Hepatocyte (in vitro differentiated cells): Measurements from ENCODE around the gene CARM1.

Source experiments
- EZH2 ChIP-seq: fragments of 200-600 bp; sonication (generic); IDR thresholded peaks from 2 replicates; pipeline ENCODE4 v1.6.1; 2016; ENCODE audit warnings: antibody characterized with exemption, mild to moderate bottlenecking, borderline replicate concordance
- EZH2phosphoT487 ChIP-seq: fragments of 200-600 bp; sonication (generic); IDR thresholded peaks from one replicate; pipeline ENCODE4 v1.6.1; 2018; ENCODE audit warnings: antibody characterized with exemption, mild to moderate bottlenecking, low read depth, moderate library complexity; ENCODE audit not compliant: unreplicated experiment, severe bottlenecking
- TF ChIP-seq, protein P1 (sequence below): fragments of 200-600 bp; sonication (generic); IDR thresholded peaks from 2 replicates; pipeline ENCODE4 v1.5.1; 2016; ENCODE audit warnings: antibody characterized with exemption, mild to moderate bottlenecking; ENCODE audit not compliant: poor library complexity

- TF ChIP-seq, protein P1, sequence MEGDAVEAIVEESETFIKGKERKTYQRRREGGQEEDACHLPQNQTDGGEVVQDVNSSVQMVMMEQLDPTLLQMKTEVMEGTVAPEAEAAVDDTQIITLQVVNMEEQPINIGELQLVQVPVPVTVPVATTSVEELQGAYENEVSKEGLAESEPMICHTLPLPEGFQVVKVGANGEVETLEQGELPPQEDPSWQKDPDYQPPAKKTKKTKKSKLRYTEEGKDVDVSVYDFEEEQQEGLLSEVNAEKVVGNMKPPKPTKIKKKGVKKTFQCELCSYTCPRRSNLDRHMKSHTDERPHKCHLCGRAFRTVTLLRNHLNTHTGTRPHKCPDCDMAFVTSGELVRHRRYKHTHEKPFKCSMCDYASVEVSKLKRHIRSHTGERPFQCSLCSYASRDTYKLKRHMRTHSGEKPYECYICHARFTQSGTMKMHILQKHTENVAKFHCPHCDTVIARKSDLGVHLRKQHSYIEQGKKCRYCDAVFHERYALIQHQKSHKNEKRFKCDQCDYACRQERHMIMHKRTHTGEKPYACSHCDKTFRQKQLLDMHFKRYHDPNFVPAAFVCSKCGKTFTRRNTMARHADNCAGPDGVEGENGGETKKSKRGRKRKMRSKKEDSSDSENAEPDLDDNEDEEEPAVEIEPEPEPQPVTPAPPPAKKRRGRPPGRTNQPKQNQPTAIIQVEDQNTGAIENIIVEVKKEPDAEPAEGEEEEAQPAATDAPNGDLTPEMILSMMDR = no peak
- TF ChIP-seq EZH2 (no peak), EZH2phosphoT487 (no peak)
Observed at GRCh38 chr19:10895363-10895762, 24.0 kb downstream of the CARM1 start.
